ENCODE data around the gene PPP1R2.

Gene PPP1R2

GRCh38 chr3:195563317-195563716 lies 20.2 kb upstream of the PPP1R2 start:
- no peak for DNase-seq

- no peak for DNase-seq
Observed at GRCh38 chr3:195559723-195560409, 16.7 kb upstream of the PPP1R2 start.

- peak; percentile 64 for DNase-seq
Observed at GRCh38 chr3:195558602-195559001, 15.5 kb upstream of the PPP1R2 start.

- DNase-seq: no peak
Observed at GRCh38 chr3:195557322-195557721, 14.2 kb upstream of the PPP1R2 start.

DNA sequence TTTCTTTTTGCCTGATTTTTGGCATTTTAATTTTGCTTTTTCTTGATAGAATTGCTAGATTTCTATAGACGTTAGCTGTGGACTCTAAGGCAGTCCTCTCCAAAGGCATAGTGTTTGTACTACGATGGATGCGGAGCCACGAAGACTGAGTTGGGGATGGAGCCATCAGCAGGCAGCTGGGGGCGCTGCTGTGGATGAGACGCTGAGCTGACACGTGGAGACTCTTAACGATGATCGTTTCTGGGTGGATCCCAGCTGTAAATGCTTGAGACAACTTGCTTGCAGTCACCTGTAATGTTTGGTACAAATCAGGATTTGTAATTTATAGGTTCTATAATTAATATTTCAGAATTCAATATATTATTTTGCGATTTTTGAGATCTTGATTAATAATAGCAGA lies 13.3 kb upstream of the PPP1R2 start:
- no peak for DNase-seq

DNA sequence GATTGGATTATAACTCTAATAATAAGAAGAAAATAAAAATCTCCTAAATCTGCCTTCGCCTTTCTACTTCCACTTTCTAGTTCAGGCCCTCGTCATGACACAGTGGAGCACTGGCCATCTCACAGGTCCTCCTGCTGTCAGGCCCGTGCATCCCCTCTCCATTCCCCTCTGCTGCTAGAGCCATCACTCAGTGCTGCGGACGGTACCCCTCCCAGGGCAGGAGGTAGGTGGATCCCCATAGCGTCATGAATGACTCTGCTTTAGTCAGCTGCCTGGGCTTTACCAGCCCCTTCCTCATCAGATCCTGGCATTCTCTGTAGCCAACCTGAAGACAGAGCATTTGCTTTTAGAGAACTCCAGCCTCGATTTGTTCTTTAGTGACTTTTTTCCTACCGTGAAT lies 12.0 kb upstream of the PPP1R2 start:
- no peak for DNase-seq

DNA sequence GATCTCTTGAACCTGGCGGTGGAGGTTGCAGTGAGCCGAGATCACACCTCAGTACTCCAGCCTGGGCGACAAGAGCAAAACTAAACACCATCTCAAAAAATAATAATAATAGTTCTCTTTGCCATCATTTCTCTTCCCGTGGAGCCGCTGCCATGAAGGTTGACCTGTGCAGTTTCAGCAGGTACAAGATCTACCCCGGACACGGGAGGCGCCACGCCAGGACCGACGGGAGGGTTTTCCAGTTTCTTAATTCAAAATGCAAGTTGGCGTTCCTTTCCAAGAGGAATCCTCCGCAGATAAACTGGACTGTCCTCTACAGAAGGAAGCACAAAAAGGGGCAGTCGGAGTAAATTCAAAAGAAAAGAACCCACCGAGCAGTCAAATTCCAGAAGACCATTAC lies 11.3 kb upstream of the PPP1R2 start:
- no peak for DNase-seq

- DNase-seq: no peak
Observed at GRCh38 chr3:195553268-195553667, 10.1 kb upstream of the PPP1R2 start.

DNA sequence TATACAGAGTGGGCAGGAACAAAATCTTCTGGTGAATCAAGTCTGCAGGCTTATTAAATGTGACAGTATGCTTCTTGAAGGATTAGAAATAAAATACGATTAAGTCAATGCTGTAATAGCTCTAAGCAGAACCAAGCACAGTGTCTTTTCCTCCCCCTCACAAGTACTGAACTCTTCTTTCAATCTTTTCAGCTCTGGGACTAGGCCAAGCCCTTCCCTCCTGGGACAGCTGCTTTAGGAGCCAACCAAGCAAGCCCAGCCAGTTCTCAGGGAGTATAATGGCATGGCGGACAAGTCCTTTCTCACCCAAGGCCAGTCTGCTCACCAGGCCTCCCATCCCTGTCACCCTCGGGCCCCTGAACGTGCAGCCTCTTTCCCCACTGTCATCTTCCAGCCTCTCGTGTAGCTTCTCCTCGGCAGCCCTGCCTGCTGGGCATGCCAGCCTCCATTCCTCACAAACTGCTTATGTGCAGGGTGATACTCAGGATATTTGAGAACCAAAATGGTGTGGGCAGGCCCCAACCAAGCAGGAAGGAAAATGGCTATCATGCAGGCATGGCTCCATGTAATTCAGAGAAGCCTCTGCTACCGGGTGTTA lies 8.4 kb upstream of the PPP1R2 start:
- DNase-seq: no peak

DNA sequence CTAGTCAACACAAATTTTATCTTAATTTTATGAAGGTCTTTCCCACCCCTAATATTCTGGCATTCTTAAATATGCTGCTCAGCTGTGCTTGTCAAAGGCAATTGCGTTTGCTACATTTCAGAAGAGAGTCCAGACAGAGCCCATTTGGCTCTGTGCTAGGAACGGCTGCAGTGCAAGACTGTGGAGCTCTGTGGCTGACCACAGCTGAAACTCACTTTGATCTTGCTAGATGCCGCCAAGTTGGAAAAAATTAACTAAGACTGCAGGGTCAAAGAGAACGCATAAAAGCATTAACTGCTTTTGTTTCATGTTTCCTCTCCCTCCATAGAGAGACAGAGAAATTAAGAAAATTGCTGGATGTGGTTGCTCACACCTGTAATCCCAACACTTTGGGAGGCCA lies 7.6 kb upstream of the PPP1R2 start:
- no peak for DNase-seq

- DNase-seq: no peak
Observed at GRCh38 chr3:195549931-195550519, 6.9 kb upstream of the PPP1R2 start.

DNA sequence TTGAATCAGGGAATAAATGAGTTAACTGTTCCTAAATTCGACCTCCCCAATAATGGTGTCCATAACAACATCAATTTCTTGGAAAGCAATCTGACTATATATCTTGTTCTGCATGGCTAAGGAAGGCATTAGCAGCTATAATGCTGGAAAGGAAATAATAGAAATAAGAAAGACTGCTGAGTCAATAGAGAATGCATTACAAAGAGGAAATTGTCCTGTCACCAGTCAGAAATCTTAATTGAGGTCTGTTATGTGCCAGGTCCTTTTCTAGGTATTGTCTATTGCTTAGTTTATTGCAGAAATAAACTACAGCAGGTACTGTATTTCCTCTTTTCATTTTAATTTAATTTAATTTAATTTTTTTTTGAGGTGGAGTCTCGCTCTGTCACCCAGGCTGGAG lies 5.9 kb upstream of the PPP1R2 start:
- DNase-seq: no peak

DNA sequence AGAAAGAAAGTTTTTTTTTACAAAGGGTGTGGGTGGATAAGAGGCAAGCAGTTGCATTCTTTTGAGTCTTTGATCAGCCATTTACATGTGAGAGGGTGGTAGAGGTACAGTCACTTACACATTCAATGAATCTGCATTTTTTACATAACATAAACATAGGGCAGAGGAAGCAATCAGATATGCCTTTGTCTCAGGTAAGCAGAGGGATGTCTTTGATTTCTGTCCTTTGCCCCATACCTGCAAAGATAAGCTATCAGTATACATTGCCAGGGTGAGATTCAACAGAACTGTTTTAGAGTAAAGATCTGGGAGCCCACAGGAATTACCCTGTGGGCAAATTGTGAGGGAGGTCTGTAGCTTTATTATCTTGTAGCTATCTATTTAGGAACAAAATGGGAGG lies 5.4 kb upstream of the PPP1R2 start:
- DNase-seq: no peak

DNA sequence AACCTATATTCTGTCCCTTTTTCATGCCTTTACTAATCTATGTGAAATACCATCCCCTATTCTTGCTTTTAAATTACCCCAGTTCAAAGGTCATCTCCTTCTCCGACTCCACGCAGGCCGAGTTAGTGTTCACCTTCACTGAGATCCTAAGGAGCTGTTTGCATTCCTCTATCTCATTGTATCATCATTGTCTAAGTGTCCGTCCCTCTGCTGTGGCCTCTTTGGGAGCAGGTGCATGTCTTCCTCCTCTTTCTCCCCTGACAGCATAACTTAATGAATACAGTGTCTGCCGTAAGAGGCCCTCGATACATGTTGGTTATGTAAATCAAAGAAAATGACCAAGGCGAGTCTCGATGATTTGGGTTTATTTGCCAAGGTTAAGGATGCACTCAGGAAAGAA lies 4.9 kb upstream of the PPP1R2 start:
- DNase-seq: no peak

DNA sequence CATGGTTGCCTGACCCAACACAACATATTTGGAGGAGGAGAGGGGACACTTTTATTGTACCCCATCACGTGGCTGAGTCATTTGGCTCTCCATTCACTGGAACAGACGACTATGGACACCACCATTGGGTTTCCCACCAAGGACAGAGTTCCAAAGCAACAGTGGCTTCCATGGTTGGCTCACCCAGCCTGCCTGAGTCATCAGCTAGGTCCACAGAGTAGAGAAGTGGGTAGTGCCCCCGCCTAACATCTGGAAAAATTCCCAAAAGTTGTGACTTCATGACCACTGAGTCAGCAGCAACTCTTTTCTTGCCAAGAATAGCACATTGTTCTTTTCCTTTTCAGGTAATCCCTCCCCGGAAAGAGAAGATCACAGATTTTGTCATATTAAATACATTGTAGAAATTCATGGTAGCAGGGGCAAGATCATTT lies 3.0 kb upstream of the PPP1R2 start:
- DNase-seq: no peak

- DNase-seq: no peak
Observed at GRCh38 chr3:195544634-195545033, 1.5 kb upstream of the PPP1R2 start.

DNA sequence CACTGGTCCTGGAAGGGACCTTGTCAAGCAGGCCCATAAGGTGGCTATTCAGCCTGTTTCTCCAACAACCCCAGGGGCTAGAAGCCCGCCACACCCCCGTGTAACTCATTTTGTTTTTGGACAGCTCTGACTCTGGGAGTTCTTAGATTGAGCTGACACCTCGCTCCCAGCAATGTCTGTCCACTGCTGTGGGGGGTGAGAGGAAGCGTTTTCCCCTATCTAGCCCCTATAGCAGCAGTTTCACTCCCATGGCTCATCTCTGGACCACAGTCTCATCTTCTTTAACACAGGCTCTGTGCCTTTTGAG lies 1.1 kb upstream of the PPP1R2 start:
- DNase-seq: no peak

DNA sequence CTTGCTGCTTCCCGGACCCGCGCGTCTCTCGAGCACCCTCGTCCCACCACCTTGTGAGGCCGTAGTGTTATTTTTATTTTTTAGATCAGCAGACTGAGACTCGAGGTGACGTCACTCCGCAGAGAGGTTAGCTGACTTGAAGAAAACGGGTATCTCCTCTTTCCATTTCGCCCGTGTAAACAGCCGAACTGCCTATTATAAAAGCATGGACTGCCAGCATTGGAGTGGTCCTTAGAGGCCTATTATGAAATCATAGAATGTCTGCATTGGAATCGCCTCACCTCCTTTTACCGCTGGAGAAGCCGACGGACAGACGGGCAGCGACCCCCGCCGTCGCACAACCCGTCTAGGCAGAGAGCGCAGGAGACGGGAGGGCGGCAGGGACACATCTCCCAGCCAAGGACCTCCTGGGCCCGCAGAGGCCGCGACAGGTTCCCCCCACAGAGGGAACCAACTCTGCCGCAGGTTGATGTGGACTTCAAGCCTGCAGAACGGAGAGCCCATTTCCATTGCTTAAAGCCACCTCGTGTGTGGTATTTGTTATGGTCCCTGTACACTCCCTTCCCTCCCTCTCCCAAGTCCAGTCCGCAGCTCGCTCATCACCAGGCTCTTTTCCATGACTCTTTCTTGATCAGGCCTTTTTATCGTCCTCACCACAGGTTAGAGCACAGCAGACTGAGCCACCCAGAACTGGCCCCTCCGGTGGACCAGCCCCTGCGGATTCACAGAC lies 540 bp upstream of the PPP1R2 start:
- DNase-seq: peak; percentile 86

DNA sequence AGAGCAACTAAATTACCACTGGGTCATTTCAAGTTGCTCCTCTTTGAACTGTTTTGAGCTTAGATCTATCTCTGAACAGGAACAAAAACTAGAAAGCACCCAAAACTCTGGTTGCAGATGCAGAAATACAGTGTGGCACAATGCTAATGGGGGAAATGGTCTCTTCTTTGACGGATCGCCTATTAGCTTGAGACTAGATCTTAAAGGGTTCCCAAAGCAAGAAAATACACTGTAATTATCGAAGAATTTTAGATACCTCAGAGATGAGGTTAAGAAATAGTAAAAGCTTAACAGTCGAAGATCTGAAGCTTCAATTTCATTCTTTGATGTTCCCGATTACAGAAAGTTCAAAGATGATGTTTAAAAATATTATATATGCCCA lies 818 bp downstream of the PPP1R2 start:
- no peak for DNase-seq

- no peak for DNase-seq
Observed at GRCh38 chr3:195540511-195540910, 2.6 kb downstream of the PPP1R2 start.

GRCh38 chr3:195540027-195540426 lies 3.1 kb downstream of the PPP1R2 start:
- no peak for DNase-seq

DNA sequence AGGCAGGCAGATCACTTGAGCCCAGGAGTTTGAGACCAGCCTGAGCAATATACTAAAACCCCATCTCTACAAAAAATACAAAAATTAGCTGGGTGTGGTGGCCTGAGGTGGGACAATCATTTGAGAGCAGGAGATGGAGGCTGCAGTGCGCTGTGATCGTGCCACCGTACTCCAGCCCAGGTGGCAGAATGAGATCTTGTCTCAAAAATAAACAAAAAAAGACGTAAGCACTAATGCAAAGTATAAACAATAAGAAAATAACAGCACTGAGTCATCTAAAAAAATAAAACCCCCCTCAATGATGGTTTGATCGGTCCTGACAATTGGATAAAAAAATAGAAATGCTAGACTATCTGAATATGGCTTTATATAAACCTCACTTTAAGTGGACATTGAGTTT lies 3.6 kb downstream of the PPP1R2 start:
- no peak for DNase-seq

GRCh38 chr3:195537995-195538394 lies 5.1 kb downstream of the PPP1R2 start:
- DNase-seq: no peak

GRCh38 chr3:195535293-195535692 lies 7.8 kb downstream of the PPP1R2 start:
- DNase-seq: no peak
